ENCODE measurements around the gene ATP5F1C. TPM values are rescaled to one million over a fixed set of nuclear protein-coding genes. Genes with fewer than 3 reads are reported as not detected.

Gene ATP5F1C
- total and polyA plus RNA-seq, 2 donors (not counting 1 experiment from before 2014, with no cell fraction given) = 114 to 116 TPM

GRCh38 chr10:7818295-7819120 is 30.5 kb downstream of the ATP5F1C start, which contains the start of gene TAF3:
TSS of gene TAF3 (plus strand) at chr10:7818505. CDS start at chr10:7818710, 205 bp downstream.
- Mint-ChIP-seq H3K9me3 (ENCODE audit: insufficient read depth) (no peaks in the 10 kb centered on the region), H3K4me3 (peak within 1 kb of the TSS; percentile 94), H3K4me1 (peaks cover 29% of the 10 kb centered on the region), H3K27me3 (peaks cover 20% of the 10 kb centered on the region), H3K27ac (peak within 1 kb of the TSS; percentile 79)
- Histone ChIP-seq H3K9ac (ENCODE audit: low read length) (peak within 1 kb of the TSS; percentile 91), H3K36me3 (replicated peaks in 1 of 2; ENCODE audit: control extremely low read depth in 1 of 2, control insufficient read depth in 1 of 2, extremely low read depth in 1 of 2, insufficient read depth in 2 of 2, low read length in 1 of 2) (peaks cover 0 to 9% of the 10 kb centered on the region in 2 experiments), H3K79me2 (ENCODE audit: control insufficient read depth, insufficient read depth, low read length) (peaks cover 48% of the 10 kb centered on the region), H3K4me1 (ENCODE audit: control insufficient read depth in 2 of 2, insufficient read depth in 2 of 2, low read length in 2 of 2) (peaks cover 12 to 19% of the 10 kb centered on the region in 2 donors), H2AFZ (ENCODE audit: insufficient read depth, low read depth, low read length, poor library complexity, severe bottlenecking) (peak within 1 kb of the TSS; percentile 94), H3K9me3 (ENCODE audit: control extremely low read depth in 1 of 3, control insufficient read depth in 2 of 3, insufficient read depth in 1 of 3, low read length in 2 of 3) (no peaks in the 10 kb centered on the region), H3K27ac (ENCODE audit: low read length in 2 of 2) (peak within 1 kb of the TSS; percentile 62 to 73), H3K4me2 (replicated peaks; ENCODE audit: low read depth, low read length, poor library complexity, severe bottlenecking) (peak within 1 kb of the TSS; percentile 90), H3K4me3 (ENCODE audit: control extremely low read depth in 1 of 5, extremely low read depth in 1 of 5, insufficient read depth in 1 of 5, low read depth in 2 of 5, low read length in 4 of 5) (peak within 1 kb of the TSS; percentile 82 to 97 (median 92)), H3K27me3 (replicated peaks in 1 of 4; ENCODE audit: control extremely low read depth in 1 of 4, control insufficient read depth in 3 of 4, insufficient read depth in 4 of 4, low read length in 3 of 4) (peaks cover 0 to 16% (median 1%) of the 10 kb centered on the region in 4 experiments), H4K20me1 (ENCODE audit: control insufficient read depth, insufficient read depth, low read length, poor library complexity, severe bottlenecking) (no peaks in the 10 kb centered on the region)
- CTCF ChIA-PET = interaction anchor here (1.0 to 2.4 kb wide), 4 partner anchors 11 to 410 kb away, joined by 3 to 15 read pairs (median 3); partner anchors contain the start of genes ATP5F1C and KIN
- DNase-seq = peak; percentile 93
- POLR2A ChIA-PET = interaction anchor here (1.0 to 2.9 kb wide), 3 partner anchors 10 to 31 kb away, joined by 3 to 38 read pairs (median 3); partner anchors contain the start of genes ATP5F1C and KIN
- intact Hi-C loops (cut with micrococcal nuclease) = loop anchor here (1.0 kb wide), 1 partner anchor 30 kb away; the partner anchor contains the start of gene ATP5F1C
- peak; percentile 94 for ATAC-seq (ENCODE audit: low read depth)
- TF ChIP-seq EZH2 (IDR thresholded peaks at IDR 0.05; ENCODE audit: borderline replicate concordance, insufficient read depth, low read depth, low read length, poor library complexity, severe bottlenecking) = no peak
- TF ChIP-seq CTCF (IDR thresholded peaks at IDR 0.05) = no peak
- under 1% methylated on average over 76 of the region's 77 CpGs for WGBS (ENCODE audit: insufficient coverage)
